ENCODE data around the gene CACNA1D. TPM values are rescaled to one million over a fixed set of nuclear protein-coding genes. Genes with fewer than 3 reads are reported as not detected.

CACNA1D gene
- total RNA-seq, 1 experiment from 2014 or later, result 1.1 TPM

DNA sequence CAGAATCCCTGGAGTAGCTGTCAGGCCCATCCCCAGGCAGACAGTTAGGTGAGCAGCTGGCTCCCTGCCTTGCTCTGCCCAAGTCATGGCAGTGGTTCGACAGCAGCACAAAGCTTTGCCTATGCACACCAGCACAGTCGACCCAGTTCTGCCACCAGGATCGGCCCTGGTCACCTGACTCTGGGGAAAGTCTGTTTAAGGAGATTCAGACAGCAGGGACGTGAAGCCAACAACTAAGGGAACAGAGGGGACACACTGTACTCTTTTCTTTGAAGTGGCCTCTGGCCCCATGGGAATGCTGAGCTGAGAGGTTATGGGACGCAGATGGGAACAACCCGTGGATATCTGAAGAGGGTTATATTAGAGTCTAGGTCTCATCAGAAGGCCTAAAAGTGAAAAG lies 217.0 kb downstream of the CACNA1D start:
- Histone ChIP-seq H3K36me3 (ENCODE audit: control insufficient read depth in 1 of 2, insufficient read depth in 2 of 2, low read length in 2 of 2) (no peaks in the 10 kb centered on the region), H3K4me1 (ENCODE audit: control insufficient read depth in 1 of 2, insufficient read depth in 2 of 2, low read length in 2 of 2) (peaks cover 0 to 4% of the 10 kb centered on the region in 2 experiments; a peak in 1 of 4 replicates), H3K27me3 (ENCODE audit: insufficient read depth, low read length) (no peaks in the 10 kb centered on the region; the same call in 1 of the 2 replicates), H3K4me2 (ENCODE audit: low read length) (no peak overlapping the region), H4K20me1 (ENCODE audit: insufficient read depth) (no peaks in the 10 kb centered on the region), H3K9me3 (ENCODE audit: control insufficient read depth in 1 of 2, insufficient read depth in 1 of 2, low read depth in 1 of 2, low read length in 2 of 2) (no peaks in the 10 kb centered on the region), H3K79me2 (ENCODE audit: insufficient read depth, low read length) (no peaks in the 10 kb centered on the region), H3K9me2 (ENCODE audit: insufficient read depth) (no peaks in the 10 kb centered on the region), H3K4me3 (replicated peaks in 1 of 2; ENCODE audit: low read depth in 1 of 2, low read length in 2 of 2) (no peak overlapping the region), H3K9ac (ENCODE audit: low read length) (no peak overlapping the region), H3K27ac (ENCODE audit: low read depth, low read length) (no peak overlapping the region), H2AFZ (ENCODE audit: low read depth, low read length, poor library complexity, severe bottlenecking) (no peak overlapping the region)
- intact Hi-C loops (cut with micrococcal nuclease), result loop anchor here (2.0 to 10.0 kb wide), 3 partner anchors 337 to 597 kb away; no protein-coding TSS in a partner anchor
- RAD21 ChIA-PET (ENCODE audit: low non-redundant PET in 1 of 2, low total read pairs in 2 of 2, uncharacterized antibody in 2 of 2, unreplicated experiment in 2 of 2), result interaction anchor here in 1 of 2 experiments (0.5 kb wide), 1 partner anchor 822 kb away, joined by 3 read pairs; no protein-coding TSS in a partner anchor
- POLR2A ChIA-PET, result no interaction called here
- no peak for ATAC-seq
- no peak for DNase-seq (ENCODE audit: low read depth, low spot score)
- CTCF ChIA-PET, result interaction anchor here (2.5 kb wide), 1 partner anchor 337 kb away, joined by 16 read pairs; no protein-coding TSS in a partner anchor
- BruUV-seq (replicated peaks), result no TSS peak
- TF ChIP-seq SIN3A (IDR thresholded peaks at IDR 0.05; ENCODE audit: low read depth), result no peak
- TF ChIP-seq, protein P1, sequence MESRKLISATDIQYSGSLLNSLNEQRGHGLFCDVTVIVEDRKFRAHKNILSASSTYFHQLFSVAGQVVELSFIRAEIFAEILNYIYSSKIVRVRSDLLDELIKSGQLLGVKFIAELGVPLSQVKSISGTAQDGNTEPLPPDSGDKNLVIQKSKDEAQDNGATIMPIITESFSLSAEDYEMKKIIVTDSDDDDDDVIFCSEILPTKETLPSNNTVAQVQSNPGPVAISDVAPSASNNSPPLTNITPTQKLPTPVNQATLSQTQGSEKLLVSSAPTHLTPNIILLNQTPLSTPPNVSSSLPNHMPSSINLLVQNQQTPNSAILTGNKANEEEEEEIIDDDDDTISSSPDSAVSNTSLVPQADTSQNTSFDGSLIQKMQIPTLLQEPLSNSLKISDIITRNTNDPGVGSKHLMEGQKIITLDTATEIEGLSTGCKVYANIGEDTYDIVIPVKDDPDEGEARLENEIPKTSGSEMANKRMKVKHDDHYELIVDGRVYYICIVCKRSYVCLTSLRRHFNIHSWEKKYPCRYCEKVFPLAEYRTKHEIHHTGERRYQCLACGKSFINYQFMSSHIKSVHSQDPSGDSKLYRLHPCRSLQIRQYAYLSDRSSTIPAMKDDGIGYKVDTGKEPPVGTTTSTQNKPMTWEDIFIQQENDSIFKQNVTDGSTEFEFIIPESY (IDR thresholded peaks at IDR 0.05; ENCODE audit: extremely low read depth, insufficient replicate concordance, low read length), result no peak
- no peak for TF ChIP-seq ZFX (IDR thresholded peaks at IDR 0.05)
- TF ChIP-seq, protein P2, sequence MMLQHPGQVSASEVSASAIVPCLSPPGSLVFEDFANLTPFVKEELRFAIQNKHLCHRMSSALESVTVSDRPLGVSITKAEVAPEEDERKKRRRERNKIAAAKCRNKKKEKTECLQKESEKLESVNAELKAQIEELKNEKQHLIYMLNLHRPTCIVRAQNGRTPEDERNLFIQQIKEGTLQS (IDR thresholded peaks at IDR 0.05), result no peak
- TF ChIP-seq POLR2A (IDR thresholded peaks at IDR 0.05; ENCODE audit: borderline replicate concordance, extremely low read depth, insufficient read depth, insufficient read length), result no peak
- TF ChIP-seq CEBPB (IDR thresholded peaks at IDR 0.05; ENCODE audit: low read depth), result no peak
- no peak for TF ChIP-seq RAD21 (IDR thresholded peaks at IDR 0.05; ENCODE audit: low read depth)
- TF ChIP-seq ELF1 (IDR thresholded peaks at IDR 0.05; ENCODE audit: borderline replicate concordance, low read depth), result no peak
- TF ChIP-seq EZH2phosphoT487 (IDR thresholded peaks at IDR 0.05; ENCODE audit: borderline replicate concordance), result no peak
- no peak for TF ChIP-seq YY1 (IDR thresholded peaks at IDR 0.05; ENCODE audit: extremely low read depth, insufficient replicate concordance, low read depth, low read length)

Data from HCT116 (cell line).